HG03342 (cell line): ENCODE data around the gene CLEC10A.
"Not testable (repeated sequence)": the region's sequence is repeated elsewhere in the genome, so short reads cannot be mapped to it uniquely, and the experiment has no call there.

Experiments
- ATAC-seq: cut with Tn5 transposase; IDR thresholded peaks from one replicate; pipeline ENCODE4 v1.9.1; 2021; ENCODE audit warnings: mild to moderate bottlenecking, moderate library complexity; ENCODE audit not compliant: unreplicated experiment

Gene CLEC10A

DNA sequence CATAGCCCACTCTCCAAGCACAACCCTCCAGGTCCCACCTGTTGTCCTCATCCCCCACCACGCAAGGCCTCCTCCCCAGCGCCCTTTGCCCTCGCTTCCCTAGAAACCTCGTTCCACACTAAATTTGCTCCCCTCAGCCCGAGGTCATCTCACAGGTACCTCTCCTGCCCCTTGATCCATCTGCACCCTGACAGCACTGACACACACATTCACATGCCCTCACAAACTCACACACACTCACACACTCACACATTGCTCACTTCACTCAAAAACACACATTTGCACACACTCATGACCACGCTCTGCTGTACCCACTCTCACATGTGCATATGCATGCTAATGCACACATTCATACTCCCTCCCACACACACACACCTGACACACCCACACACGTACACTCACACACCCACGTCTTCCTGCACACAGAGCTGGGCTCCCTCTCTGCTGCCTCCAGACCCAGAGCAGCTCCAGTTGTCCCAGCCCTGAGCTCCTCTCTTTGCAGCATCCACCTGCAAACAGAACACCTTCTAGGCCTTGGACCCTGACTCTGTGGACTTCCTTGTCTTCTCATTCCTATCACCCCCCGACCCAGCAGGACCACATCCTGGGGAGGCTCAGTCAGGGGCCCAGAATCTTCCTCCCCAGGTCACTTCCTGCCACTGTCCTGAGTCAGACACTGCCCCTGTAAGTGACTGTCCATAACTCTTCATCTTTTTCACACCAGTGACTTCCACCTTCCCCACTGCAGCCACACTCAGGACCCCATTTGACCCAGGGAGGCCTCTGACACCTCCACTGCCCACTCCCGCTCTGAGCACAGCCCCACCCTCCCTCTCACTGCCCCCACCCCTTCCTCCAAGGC is 29.6 kb upstream of the CLEC10A start:
- ATAC-seq, result no peak

DNA sequence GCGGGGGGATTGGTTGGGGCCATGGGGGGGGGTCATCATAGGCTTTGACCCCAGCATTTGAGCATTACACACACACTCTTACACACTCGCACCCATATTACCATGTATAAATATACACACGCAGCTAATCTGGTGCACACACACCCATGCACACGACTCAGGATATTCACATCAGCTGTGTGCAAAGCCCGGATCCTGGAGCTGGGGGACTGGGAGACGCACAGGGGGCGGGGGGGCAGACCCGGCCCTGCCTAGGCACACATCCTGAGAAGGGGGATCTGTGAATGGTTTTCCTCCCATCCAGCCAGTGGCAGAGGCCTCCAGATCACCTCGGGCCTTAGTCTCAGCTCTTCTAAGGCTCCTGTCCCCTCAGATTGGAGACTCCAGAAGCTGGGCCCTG is 28.9 kb upstream of the CLEC10A start:
- ATAC-seq, result no peak

DNA sequence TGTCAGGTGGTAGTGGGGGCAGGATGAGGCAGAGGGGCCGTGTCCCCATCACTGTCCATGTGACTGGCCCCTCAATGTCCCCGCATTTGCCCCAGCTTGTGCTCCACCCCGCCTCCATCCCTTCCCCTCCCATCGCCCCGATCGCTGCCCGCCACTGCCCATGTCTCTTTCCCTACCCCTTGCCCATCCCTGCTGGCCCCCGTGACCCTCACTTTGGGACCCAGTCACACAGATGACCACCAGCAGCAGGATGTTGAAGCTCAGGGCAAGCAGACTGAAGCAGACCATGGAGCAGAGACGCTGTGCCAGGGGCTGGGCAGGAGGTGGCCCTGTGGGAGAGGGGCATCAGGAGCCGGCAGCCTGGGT is 28.5 kb upstream of the CLEC10A start:
- no peak for ATAC-seq

DNA sequence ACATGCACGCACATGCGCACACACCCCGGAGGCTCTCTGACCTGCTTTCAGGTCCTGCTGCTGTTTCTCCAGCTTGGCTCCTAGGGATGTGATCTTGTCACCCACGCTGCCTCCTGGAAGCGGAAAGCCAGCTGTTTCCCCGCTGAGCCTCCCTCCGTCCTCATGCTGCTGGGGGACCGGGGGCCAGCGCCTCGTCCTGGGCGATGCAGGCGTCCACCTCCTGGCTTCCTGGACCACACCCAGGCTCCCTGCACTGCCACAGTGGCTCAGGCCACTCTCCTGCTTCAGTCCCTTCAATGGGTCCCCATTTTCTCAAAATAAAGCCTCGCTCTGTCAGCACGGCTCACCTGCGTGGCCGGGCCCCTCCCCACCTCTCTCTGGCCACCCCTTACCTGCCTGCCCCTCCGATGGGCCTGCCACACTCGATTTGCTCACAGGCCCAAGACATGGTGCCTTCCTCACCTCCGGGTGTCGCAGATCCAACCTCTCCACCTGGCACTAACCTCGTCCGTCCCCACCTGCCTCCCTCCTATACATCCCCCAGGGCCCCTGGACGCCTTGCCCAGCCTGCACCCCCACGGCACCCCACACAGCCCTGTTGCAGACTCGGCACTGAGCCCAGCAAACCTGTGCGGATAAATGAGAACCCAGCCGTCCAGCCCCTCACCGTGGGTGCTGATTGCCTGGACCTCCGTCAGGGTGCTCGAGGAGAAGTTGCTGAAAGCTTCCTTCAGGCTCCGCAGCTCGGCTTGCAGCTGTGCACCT is 27.9 kb upstream of the CLEC10A start:
- ATAC-seq, result no peak

DNA sequence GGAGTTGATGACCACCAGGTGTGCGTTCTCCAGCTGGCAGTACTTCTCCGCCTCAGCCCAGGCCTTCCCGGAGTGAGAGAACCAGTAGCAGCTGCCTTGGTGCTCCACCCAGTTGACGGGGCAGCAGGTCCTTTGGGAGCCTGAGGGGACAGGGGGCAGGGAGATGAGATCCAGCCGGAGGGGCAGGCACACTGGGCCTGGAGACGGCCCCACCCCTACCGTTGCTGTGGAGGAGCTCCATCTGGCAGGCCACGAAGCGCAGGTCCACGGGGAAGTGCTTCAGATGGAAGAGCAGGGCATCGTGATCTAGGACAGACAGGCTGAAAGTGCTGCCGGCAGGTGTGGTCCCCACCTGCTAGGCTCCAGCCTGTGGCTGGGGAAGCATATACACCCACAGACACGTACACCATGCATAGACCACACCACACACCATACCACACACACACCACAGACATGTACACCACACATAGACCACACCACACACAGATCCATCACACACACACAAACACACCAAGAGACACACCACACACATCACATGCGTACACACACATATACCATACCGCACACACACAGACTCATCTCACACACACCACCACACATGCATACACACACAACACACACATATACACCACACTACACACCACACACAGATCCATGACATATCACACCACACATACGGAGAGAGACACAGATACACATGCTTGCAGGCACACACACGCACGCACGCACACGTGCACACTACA is 27.1 kb upstream of the CLEC10A start:
- no peak for ATAC-seq

DNA sequence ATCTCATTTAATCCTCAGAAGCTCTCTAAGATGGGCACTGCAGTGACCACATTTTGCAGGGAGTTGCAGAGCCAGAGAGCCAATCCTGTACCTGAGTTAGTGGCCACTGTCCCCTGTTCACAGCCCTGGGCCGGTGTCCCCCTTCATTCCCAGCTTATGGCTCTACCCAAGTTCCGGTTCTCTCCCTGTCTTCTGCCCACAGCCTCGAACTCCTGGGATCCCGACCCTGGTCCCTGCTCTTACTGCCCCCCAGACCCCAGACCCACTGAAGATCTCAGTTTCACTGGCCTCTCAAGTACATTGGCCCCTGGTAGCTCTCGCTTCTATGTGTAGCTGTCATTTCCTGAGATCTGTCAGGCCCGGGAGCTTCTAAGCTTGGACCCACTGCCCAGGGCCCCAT is 22.4 kb upstream of the CLEC10A start:
- ATAC-seq, result no peak

DNA sequence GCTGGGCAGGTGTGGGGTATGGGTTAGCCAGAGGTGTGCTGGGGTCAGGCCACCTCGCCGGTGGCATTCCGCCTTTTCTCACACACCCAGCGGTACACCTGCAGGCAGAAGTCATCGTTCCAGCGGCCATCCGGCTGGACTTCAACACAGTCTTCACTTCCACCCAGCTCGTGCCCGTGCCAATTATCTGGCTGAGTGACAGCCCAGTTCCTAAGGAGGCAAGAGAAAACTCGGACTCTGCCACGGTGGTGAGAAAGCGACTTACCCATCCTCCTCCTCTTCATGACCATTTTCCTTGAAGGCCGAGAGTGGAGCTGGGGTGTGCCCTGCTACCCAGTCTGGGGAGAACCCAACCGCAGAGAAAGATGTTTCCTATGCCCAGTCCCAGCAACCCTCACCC is 21.5 kb upstream of the CLEC10A start:
- no peak for ATAC-seq

DNA sequence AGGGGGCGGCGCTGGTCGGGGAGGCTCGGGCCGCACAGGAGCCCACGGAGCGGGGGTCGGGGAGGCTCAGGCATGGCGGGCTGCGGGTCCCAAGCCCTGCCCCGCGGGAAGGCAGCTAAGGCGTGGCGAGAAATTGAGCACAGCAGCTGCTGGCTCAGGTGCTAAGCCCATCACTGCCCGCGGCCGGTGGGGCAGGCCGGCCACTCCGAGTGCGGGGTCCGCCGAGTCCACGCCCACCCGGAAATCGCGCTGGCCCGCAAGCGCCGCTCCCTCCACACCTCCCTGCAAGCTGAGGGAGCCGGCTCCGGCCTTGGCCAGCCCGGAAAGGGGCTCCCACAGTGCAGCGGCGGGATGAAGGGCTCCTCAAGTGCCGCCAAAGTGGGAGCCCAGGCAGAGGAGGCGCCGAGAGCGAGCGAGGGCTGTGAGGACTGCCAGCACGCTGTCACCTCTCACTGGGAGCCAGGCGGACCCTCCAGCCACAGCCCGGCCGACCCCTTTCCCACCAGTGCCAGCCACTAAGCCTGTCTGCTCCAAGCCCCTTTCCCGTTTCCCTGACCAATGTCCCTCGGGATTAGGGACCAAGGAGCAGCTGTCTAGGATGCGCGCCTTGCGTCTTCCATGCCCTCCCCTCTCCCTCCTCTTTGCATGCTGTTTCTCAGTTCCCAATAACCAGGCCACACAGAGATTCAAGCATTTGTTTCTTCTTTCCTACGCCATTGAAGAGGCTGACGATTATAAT is 20.8 kb upstream of the CLEC10A start:
- not testable (repeated sequence) for ATAC-seq

DNA sequence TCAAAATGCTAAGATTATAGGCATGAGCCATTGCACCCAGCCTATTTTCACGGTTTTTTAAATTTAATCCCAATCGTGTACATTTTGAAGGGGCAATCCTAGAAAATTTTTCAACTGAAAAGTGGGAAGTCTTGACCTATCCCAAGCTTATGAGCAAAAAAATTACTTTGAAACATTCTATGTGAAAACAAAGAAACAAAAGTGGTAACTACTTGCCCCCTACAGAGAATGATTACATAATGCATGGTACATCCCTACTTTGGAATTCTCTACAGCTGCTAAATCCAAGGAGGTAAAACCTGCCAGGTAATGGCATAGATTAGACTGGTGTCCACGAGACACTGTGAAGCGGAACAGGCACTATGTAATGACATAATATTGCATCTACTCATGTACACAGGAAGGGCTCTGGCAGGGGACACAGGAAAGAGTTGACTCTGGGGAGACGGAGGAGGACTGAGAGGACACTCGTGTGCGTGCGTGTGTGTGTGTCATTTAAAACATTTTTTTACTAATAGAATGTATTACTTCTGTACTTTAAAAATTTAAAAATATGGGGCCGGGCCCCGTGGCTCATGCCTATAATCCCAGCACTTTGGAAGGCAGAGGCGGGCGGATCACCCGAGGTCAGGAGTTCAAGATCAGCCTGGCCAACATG is 18.9 kb upstream of the CLEC10A start:
- no peak for ATAC-seq

DNA sequence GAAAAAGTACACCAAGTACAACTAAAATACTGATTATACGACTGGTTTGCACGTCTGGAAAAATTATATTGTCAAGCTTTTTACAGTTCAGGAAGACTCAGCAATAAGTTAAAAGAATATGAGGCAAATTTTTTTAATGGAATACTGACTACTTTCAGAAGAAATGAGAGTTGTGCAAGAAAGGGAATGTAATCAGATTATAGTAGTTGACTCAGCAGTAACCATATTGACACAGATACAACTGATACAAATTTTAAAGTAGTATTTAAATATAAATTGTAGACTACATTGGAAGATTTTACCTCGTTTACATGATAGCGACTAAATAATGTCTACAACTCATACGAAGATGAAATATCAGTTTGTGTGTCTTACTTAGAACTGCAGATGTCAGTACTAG is 17.9 kb upstream of the CLEC10A start:
- ATAC-seq, result no peak

DNA sequence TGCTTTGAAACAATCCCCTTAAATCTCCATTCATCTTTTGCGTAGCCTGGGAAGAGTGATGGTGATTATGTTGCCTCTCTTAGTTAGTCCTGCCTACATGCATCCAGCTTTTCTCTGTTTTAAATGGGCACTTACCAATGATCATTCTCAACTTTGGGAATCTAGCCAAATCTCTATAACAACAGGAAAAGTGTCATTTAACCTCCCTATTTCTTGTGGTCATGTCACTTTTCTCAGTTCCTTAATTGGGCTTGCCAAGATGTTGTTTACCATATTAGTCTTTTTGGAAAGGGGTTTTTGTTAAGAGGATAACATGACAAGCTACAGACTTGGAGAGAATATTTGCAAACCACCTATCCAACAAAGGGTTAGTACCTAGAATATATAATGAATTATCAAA is 15.6 kb upstream of the CLEC10A start:
- ATAC-seq, result no peak

DNA sequence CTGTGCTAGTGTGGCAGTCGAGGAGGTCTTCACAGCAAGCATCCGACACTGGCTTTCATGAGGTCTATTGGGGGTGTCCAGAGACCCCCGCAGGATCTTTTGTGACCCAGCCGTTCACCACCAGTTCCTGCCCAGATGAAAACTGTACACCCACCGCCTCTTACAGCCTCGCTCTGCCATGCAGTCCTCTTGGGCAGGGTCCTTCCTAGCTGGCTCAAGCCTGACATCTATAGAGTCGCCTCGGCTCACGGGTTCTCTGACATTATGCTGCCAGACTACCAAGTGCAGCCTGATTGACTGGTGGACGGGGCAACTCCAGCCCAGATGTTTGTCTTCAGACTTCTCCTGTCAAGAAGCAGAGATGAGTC is 14.6 kb upstream of the CLEC10A start:
- ATAC-seq, result no peak

DNA sequence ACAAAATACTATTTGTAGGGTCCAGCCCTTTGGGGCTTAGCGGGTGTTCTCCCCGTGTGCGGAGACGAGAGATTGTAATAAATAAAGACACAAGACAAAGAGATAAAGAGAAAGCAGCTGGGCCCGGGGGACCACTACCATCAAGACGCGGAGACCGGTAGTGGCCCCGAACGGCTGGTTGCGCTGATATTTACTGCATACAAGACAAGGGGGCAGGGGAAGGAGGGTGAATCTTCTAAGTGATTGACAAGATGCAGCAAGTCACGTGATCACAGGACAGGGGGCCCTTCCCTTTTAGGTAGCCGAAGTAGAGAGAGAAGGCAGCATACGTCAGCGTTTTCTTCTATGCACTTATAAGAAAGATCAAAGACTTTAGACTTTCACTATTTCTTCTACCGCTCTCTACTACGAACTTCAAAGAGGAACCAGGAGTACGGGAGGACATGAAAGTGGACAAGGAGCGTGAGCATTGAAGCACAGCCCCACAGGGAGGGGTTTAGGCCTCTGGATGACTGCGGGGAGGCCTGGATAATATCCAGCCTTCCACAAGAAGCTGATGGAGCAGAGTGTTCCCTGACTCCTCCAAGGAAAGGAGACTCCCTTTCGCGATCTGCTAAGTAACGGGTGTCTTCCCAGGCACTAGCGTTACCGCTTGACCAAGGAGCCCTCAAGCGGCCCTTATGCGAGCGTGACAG is 11.4 kb upstream of the CLEC10A start:
- ATAC-seq, result not testable (repeated sequence)

DNA sequence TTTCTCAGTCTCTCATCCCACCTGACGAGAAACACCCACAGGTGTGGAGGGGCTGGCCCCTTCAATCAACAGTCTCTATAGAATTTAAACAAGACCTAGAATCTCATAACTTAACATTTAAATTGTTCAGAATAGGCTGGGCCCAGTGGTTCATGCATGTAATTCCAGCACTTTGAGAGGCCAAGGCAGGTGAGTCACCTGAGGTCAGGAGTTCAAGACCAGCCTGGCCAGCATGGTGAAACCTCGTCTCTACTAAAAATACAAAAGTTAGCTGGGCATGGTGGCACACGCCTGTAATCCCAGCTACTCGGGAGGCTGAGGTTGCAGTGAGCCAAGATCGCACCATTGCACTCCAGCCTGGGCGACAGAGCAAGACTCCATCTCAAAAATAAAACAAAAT is 9.5 kb upstream of the CLEC10A start:
- ATAC-seq, result not testable (repeated sequence)

DNA sequence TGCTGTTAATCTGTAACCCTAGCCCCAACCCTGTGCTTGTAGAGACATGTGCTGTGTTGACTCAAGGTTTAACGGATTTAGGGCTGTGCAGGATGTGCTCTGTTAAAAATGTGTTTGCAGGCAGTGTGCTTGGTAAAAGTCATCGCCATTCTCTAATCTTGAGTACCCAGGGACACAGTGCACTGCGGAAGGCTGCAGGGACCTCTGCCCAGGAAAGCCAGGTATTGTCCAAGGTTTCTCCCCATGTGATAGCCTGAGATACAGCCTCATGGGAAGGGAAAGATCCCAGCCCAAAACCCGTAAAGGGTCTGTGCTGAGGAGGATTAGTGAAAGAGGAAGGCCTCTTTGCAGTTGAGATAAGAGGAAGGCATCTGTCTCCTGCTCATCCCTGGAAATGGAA is 8.4 kb upstream of the CLEC10A start:
- not testable (repeated sequence) for ATAC-seq

DNA sequence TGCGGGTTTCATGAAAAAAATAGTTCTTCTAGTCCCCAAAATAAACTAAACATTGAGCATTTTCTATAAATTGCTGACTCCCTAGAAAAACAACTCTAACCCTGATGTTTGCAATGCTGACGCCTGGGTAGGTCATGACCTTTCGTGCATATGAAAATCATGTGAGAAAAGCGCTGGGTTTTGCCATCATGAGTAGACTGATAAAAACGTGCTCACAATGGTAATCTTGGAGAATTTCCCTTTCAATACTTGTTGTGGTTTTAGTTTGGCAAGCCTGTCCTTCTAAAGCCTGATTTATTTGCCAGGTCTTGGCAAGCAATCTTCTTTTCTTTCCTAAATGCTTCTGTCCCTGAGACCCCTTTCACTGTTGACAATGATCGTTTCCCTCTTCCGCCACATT is 4.0 kb upstream of the CLEC10A start:
- ATAC-seq, result no peak

DNA sequence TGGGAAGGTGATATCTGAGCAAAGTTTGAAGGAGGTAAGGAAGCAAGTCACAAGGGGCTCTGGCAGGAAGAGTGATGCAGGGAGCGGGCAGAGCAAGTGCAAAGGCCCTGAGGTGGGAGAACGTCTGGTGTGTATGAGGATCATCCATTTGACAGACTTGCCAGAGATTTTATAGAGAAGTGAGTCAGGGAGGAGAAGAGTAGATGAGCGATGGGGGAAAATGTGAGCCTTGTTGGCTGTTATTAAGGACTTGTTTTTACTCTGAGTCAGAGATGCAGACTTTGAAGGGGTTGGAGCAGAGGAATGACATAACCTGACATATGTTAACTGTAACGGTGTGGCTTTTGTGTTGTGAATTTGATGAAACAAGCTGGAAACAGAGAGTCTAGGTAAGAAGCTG is 3.5 kb upstream of the CLEC10A start:
- no peak for ATAC-seq

DNA sequence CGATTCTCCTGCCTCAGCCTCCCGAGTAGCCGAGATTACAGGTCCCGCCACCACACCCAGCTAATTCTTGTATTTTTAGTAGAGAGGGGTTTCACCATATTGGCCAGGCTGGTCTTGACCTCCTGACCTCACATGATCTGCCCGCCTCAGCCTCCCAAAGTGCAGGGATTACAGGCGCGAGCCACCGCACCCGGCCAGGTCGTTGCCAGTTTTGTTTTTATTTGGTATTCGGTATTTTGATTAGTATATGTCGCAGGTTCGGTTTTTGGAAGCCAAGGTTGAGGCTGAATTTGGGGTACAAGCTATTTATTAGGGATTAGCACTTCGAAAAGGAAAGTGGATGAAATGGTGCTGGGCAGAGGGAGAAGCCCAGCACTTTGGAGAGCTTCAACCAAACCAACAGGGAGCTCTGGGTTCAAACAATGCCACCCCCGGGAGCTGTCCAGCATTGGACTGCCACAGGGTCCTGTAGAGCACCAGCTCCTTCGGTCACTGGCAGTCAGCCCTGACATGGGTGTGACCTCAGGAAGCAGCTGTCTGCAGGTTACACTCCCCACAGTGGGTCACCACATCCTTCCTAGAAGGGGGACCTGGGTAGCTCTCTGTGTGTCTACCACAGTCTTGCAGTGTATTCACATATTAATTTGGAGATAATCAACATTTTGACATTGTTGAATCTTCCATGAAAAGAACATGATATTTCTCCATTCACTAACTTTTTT is 1.5 kb upstream of the CLEC10A start:
- no peak for ATAC-seq

DNA sequence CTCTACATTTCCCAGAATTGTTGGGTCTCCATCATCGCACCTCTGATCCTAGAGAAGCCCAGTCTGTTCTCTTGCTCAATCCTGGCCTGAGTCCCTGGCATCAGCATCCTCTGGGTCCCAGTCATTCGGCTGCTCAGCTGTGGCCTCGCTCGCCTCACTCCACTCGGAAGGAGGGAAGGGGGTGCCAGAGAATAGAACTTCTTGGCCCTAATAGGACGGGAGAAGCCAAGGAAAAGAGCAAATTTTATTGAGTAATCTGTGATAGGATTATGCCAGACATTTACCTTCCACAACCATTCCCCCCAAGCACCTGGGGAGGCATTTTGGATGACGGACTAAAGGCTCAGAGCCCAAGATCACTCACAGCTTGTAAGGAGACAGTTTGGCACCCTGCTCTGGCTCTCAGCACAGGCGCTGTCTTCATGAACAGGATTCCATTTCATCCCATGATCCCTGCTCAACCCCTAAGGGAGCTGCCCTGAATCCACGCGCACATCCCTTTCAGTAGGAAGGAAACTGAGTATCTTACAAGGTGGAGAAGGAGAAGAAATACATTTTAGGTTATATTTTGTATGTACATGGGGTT is 498 bp upstream of the CLEC10A start:
- ATAC-seq, result no peak
